Stimulated activated CD8-positive, alpha-beta memory T cell treated with anti-CD3 and anti-CD28 coated beads, Interleukin-7, amount 100 ng/mL, for 4 hours (primary cell): ENCODE measurements around the gene ABHD12.
"Not testable (repeated sequence)": the region's sequence is repeated elsewhere in the genome, so short reads cannot be mapped to it uniquely, and the experiment has no call there.

ENCODE experiments used
- DNase-seq, 2 donors: peaks; one replicate each; pipeline ENCODE4 v3.0.0-alpha.2; 2020; ENCODE audit warnings: low read depth in 2 of 2

Gene ABHD12

GRCh38 chr20:25321991-25322390 lies 68.6 kb downstream of the ABHD12 start:
- no peak for DNase-seq

GRCh38 chr20:25321262-25321831 lies 69.3 kb downstream of the ABHD12 start:
- DNase-seq = no peak

GRCh38 chr20:25320035-25320800 lies 70.4 kb downstream of the ABHD12 start:
- DNase-seq = no peak

GRCh38 chr20:25319241-25320034 lies 71.2 kb downstream of the ABHD12 start:
- DNase-seq = no peak

- no peak for DNase-seq
These were observed 72.0 kb downstream of the ABHD12 start for GRCh38 chr20:25318471-25319240.

- no peak for DNase-seq
These were observed 73.1 kb downstream of the ABHD12 start for GRCh38 chr20:25317351-25318075.

GRCh38 chr20:25316506-25317190 lies 74.0 kb downstream of the ABHD12 start:
- DNase-seq = no peak

- DNase-seq = no peak
These were observed 75.0 kb downstream of the ABHD12 start for GRCh38 chr20:25315418-25316210.

GRCh38 chr20:25314497-25315417 lies 75.9 kb downstream of the ABHD12 start:
- DNase-seq = no peak

GRCh38 chr20:25313593-25313992 lies 77.0 kb downstream of the ABHD12 start:
- no peak for DNase-seq

- not testable (repeated sequence) for DNase-seq
These were observed 77.9 kb downstream of the ABHD12 start for GRCh38 chr20:25312716-25313115.

GRCh38 chr20:25310921-25311728 lies 79.5 kb downstream of the ABHD12 start:
- DNase-seq = no peak

- peak; percentile 13 to 20 for DNase-seq
These were observed 80.2 kb downstream of the ABHD12 start for GRCh38 chr20:25310268-25310920.

- no peak for DNase-seq
These were observed 81.0 kb downstream of the ABHD12 start for GRCh38 chr20:25309395-25310267.

- no peak for DNase-seq
These were observed 81.8 kb downstream of the ABHD12 start for GRCh38 chr20:25308671-25309394.

- DNase-seq = no peak
These were observed 82.5 kb downstream of the ABHD12 start for GRCh38 chr20:25308083-25308491.
